SK-N-SH treated with all-trans-retinoic acid at 6 μM for 48 hours (cell line): ENCODE measurements around the gene MRPL44.

ENCODE experiments used
- ISL1 ChIP-seq: fragments of 250-450 bp; sonication (Bioruptor Pico); IDR thresholded peaks from 2 replicates; pipeline ENCODE4 v2.1.2; 2022; ENCODE audit warnings: mild to moderate bottlenecking, moderate library complexity
- OSR1 ChIP-seq: fragments of 250-450 bp; sonication (Bioruptor Pico); IDR thresholded peaks from 2 replicates; pipeline ENCODE4 v1.8.0; 2022; ENCODE audit warnings: moderate library complexity, mild to moderate bottlenecking, inconsistent platforms
- SNAI2 ChIP-seq: fragments of 250-450 bp; sonication (Bioruptor Pico); IDR thresholded peaks from 2 replicates; pipeline ENCODE4 v1.5.0; 2020; ENCODE audit warnings: mild to moderate bottlenecking, moderate library complexity
- TF ChIP-seq, protein P1 (sequence below): fragments of 250-450 bp; sonication (Bioruptor Pico); IDR thresholded peaks from 2 replicates; pipeline ENCODE4 v1.8.0; 2021; ENCODE audit warnings: low read depth, mild to moderate bottlenecking, moderate library complexity, borderline replicate concordance

DNA sequence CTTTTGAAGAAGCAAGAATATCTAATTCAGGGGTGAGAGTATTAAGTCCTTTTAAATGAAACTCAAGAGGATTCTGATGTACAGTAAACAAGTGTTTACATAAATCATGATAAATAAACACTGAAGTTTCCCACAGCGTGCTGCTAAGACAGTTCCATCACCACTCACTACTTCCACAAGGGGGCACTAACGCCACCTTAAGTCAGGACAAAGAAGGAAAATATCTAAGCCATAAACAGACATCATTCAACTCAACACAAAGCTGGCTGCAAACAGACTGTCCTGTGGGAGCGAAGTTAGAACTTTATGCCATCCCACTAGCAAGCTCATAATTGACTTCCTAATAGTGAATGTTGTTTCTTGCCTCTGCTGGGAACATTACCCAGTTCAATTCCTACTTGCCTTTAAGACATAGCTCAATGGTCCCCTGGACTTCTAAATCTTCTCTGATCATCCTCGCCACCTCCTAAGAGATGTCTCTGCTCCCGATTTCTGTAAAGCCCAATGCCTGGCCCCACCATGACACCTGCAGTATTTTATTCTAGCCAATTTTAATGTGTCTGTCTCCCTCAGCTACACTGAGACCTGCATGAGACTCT is 36.5 kb downstream of the MRPL44 start:
- no peak for TF ChIP-seq ISL1
- no peak for TF ChIP-seq OSR1 (CRISPR knock-in tag)
- no peak for TF ChIP-seq SNAI2 (CRISPR knock-in tag)
- TF ChIP-seq, protein P1, sequence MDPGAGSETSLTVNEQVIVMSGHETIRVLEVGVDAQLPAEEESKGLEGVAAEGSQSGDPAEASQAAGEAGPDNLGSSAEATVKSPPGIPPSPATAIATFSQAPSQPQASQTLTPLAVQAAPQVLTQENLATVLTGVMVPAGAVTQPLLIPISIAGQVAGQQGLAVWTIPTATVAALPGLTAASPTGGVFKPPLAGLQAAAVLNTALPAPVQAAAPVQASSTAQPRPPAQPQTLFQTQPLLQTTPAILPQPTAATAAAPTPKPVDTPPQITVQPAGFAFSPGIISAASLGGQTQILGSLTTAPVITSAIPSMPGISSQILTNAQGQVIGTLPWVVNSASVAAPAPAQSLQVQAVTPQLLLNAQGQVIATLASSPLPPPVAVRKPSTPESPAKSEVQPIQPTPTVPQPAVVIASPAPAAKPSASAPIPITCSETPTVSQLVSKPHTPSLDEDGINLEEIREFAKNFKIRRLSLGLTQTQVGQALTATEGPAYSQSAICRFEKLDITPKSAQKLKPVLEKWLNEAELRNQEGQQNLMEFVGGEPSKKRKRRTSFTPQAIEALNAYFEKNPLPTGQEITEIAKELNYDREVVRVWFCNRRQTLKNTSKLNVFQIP (CRISPR knock-in tag): no peak
